Stimulated activated CD4-positive, alpha-beta T cell treated with anti-CD3 and anti-CD28 coated beads, Interleukin-15, amount 100 ng/mL, for 48 hours (primary cell): ENCODE measurements around the gene CABLES2.

Experiments used
- DNase-seq, 2 donors: peaks; one replicate each; pipeline ENCODE4 v3.0.0-alpha.2; 2020; ENCODE audit warnings: low read depth in 2 of 2

Gene CABLES2

DNA sequence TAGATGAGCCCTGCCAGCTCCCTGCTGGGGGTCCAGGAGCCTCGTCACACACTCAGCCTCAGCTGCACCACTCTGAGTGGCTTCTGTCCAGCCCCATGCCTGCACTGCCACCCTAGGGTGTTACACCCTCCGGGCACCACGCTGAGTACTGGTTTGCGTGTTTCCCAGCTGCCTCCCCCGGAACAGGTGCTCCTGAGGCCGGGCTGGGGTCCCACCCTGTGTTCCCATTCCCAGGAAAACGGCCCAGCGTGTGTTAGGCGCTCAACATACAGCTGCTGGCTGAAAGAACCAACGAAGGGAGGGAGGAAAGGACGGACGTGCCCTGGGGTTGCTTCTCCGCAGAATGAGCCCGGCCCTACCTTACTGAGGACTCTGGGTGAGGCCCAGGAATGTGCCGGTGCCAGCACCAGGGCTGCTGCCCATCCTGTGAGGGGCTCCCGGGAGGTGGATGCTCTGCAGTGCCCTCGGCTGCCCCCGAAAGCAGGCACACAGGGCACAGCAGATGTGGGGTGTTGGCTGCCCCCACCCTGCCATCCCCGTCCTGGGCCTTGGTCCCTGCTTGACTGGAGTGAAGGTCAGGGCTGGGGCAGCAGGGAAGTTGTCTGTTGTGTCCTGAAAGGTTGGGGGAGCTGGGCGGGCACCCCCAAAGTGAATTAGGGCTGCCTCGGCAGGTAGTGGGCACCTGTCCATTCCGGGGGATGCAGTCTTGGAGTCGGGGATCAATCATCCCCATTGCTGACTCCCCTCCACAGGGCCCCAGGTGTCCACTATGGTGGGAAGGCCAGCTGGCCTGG, 56.3 kb downstream of the CABLES2 start:
- DNase-seq, result no peak

DNA sequence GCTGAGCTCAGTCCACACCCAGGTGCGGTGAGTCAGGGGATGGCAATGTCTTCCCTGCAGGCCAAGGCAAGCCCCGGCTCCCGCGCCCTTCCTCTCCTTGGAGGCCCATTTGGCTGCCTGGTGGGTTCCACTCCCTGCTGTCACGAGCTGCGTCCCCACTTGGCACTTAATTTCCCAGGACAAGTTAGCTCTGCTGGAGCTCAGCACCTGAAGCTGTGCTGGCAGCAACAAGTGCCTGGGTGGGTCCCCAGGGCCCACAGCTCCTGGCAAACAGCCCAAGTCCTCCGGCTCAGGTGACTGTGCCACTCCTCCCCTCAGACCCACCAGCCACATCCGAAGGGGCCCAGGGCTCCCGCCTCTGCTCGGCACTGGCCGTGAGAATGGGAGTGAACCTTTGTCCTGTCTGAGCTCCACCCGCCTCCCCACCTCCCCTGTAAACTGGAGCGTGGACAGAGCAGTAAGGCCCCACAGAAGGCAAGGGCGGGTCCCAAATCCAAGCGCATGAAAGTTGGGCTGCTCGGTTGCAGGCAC, 56.9 kb downstream of the CABLES2 start:
- DNase-seq, result no peak

DNA sequence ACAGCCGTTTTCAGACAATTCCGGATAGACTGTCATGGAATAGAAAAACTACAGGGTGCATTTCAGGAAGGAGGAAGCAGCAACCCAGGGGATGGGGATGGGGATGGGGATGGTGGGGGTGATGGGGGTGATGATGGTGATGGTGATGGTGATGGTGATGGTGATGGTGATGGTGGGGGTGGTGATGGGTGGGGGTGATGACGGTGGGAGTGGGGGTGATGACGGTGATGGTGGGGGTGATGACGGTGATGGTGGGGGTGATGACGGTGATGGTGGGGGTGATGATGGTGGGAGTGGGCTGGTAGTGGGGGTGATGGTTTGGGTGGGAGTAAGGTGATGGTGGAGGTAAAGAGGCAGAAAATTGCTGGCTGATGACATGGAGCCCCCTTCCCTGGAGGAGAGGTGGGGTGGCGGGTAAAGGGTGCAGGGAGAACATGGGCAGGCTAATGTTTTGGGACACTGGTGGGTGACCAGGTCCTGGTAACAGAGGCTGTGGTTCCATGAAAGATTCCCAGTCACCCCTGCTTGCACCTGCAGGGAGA, 57.5 kb downstream of the CABLES2 start:
- no peak for DNase-seq

DNA sequence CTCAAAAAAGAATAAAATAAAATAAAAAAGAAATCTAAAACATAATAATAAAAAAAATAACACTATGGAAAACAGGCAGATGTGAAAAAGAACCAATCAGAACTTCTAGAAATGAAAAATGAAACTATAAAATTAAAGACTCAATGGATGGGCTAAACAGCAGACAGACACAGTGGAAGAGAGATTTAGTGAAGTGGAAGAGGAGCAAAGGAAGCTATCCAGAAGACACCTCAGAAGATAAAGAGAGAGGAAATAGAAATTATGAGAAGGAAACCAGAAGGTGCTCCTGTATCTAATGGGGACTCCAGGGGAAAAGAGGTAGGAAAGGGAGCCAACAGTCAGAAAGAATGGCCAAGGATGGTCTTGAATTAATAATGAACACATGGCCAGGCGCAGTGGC, 58.5 kb downstream of the CABLES2 start:
- no peak for DNase-seq

DNA sequence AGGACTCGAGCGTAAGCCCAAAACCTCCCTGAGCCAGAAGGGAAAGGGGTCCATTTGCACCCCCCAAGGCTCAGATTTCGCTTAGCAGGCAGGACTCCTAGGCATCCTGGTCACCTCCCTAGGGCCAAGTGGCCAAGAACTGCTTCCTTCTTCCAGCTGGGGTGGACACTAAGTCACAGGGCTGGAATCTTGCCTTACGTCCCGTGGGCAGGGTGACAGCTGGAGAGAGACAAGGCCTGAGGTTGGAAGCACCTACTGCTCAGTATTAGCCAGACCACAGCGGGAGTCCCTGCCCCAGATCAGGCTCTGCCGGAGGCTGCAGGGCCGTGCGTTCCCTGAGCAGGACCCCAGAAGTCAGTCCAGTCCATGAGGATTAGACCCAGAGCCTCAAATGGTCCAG, 59.6 kb downstream of the CABLES2 start:
- DNase-seq, result no peak

DNA sequence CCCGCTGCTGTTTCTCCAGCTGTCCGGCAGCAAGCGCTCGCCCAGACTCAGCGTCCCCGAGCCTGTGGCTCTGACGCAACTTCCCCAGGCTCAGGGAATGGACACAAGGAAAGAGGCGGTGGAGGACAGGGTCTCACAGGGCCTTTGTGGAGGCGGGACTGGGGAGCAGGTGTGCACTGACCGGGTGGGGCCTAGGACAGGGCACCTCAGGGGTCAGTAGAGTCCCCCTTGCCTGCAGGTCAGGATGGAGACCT, 60.0 kb downstream of the CABLES2 start:
- no peak for DNase-seq

DNA sequence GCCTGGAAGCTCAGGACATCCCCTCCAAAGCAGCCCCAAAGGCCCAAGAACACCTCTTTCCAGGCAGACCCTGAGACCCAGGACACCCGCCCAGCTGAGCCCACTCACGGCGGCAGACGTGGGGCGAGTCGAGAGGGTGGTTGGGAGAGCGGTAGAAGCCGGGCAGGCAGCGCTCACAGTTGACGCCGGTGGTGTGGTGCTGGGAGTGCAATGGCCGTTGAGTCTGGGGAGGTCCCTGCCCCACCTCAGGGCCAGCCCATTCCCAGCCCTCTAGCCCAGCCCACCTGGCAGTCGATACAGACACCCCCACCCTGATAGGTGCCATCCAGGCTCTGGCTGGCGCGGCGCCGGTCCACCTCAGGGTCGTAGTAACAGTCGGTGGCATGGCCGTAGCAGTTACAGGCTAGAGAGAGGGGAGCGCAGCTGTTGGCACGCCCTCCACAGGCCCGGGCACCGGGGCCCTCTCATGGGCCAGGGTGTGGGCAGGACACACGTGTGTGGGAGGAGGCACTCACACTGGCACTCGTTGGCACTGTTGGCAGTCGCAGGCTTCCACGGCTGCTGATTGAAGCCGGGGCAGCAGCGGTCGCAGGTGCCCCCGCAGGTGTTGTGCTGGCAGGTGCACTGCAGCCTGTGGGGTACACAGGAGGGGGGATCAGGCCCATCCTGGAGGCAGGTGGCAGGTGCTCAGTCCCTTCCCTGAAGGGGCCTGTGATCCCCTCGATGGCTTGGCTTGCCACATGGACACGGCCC, 60.5 kb downstream of the CABLES2 start:
- DNase-seq, result no peak

DNA sequence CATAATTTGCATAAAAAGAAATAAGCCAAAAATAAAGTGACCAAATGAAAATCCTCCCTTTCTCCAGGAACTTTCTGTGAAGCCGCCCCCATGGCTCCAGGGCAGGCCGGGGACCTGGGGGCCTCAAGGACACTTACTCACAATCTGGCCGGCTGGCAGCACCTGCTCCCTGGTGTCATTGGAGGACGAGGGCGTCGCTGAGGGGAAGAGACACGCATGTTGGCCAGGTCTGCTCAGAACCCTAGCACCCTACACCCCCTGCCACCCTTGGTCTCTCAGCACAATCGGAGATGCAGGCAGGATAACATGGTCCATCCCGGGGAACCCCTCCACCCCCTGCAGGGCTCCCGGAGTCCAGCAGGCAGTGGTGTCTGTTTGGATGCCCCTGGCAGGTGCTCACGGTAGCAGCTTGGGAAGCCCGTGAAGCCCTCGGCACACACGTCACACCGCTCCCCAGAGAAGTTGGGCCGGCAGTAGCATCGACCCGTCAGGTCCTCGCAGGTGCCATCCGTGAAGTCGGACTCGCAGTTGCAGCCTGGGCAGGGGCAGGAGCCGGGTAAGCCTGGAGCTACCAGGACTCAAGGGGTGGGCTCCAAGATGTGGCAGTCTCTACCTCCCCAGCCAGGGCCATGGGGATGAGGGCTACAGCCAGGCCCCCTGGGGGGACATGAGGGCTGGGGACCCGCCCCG, 61.3 kb downstream of the CABLES2 start:
- no peak for DNase-seq

DNA sequence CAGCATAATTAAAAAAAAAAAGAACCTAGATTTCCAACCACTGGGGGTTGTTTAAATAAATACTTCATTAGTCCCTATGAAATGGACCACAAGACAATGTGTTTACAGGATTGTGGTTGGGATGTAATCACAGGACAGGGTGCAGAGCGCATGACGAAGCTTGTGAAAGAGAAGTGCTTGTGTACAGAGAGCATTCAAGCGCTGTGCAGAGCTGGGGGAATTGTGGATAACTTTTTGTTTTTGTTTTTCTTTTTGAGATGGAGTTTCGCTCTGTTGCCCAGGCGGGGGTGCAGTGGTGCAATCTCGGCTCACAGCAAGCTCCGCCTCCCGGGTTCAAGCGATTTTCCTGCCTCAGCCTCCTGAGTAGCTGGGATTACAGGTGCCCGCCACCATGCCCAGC, 62.3 kb downstream of the CABLES2 start:
- DNase-seq, result no peak

DNA sequence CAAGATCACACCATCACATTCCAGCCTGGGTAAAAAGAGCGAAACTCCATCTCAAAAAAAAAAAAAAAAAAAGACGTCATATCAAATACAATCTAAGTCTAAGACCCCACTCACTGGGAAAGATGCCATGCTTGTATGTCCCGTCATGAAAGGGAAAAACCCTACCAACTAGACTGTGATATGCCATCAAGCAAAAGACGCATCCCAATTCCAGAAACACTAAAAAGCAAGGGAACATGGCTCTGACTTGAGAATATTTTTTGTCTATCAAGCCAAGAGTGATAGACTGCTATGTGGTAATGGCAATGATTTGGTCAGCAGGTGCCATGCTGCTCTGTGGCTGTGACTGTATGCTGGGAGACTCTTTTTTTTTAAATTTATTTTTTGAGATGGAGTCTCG, 63.0 kb downstream of the CABLES2 start:
- DNase-seq, result no peak

DNA sequence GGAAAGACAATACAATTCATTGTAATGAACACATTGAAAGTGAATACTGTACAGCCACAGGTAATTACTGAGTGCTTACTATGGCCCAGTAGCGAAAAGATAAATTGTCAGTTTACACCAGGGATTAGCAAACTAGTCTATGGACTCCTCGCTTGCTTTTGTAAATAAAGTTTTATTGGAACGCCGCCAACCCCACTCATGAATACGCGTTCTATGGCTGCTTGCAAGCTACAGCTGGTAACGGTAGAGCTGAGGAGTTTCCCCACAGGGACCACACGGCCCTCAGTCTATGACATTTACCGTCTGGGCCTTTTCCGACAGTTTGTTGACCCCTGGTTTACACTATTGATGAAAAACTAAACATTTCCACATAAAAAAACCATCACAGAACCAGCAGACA, 64.2 kb downstream of the CABLES2 start:
- DNase-seq, result no peak

DNA sequence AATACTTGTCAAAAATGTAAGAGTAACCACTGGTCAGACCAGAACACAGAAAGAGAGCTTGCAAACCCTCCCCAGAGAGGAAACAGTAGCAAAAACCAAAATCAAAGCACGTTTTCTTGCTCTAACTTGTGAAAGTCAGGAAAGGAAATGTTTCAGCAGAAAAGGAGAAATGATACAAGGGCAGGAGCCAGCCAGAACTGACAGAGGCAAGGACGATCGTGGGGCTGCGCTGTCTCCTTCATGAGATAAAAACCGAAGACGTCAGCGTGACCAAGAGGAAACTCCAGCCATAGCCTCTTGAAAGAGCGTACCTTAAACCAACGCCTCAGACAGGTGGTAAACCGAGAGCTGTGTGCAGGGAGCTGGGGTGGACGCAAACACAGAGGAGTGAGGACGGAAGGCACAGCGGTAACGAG, 67.4 kb downstream of the CABLES2 start:
- no peak for DNase-seq
